ENCODE measurements around the gene SEZ6L.
"Not testable (repeated sequence)": the region's sequence is repeated elsewhere in the genome, so short reads cannot be mapped to it uniquely, and the experiment has no call there.

SEZ6L gene

DNA sequence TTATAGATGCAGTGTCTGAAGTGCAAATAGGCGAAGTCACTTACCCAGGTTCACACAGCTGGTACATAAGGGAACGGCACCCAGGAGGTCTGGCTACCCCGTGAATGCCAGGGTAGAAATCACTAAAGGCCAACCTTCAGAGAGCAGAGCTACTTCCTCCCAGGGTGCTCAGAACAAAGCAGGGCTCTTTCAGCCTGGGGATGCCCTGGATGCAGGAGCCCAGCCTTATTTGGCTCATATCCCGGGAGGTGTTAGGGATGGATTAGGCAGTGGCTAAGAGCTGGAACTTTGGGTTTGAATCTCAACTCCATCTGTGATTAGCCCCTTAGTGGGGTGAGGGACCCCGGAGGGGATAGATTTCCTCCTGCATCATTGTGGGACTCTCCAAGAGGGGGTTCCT is 226.7 kb downstream of the SEZ6L start:
- TF ChIP-seq POLR2A (IDR thresholded peaks at IDR 0.05; ENCODE audit: low read depth, low read length): no peak
- no peak for TF ChIP-seq TAF1 (IDR thresholded peaks at IDR 0.05; ENCODE audit: borderline replicate concordance, low read depth, low read length)
- TF ChIP-seq POLR2AphosphoS5 (IDR thresholded peaks at IDR 0.05; ENCODE audit: low read depth, low read length): no peak
- DNase-seq (ENCODE audit: insufficient read length) (no peak), FAIRE-seq (no peak)

DNA sequence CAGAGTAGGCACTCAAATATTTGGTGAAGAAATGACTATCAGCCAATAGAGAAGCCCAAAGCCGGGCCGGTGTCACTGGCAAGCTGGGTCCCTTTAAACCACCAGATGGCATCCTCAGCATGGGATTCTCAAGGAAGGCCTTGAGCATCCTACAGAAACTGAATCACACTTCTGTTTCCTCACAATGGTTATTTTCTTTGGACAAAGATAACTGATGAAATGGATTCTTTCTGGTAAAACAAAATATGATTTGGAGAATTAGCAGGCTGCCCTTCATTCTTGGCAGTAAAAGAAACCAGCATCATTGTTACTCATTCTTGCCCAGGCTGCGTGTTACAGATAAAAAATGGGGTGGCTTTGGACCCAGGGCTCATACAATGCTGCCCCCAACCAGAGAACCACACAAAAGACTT is 229.5 kb downstream of the SEZ6L start:
- DNase-seq (ENCODE audit: insufficient read length) (peak; percentile 22), FAIRE-seq (no peak)
- no peak for TF ChIP-seq POLR2AphosphoS5 (IDR thresholded peaks at IDR 0.05; ENCODE audit: low read depth, low read length)
- no peak for TF ChIP-seq POLR2A (IDR thresholded peaks at IDR 0.05; ENCODE audit: low read depth, low read length)
- no peak for TF ChIP-seq TAF1 (IDR thresholded peaks at IDR 0.05; ENCODE audit: borderline replicate concordance, low read depth, low read length)

GRCh38 chr22:26399289-26399688 is 230.0 kb downstream of the SEZ6L start:
- TF ChIP-seq POLR2AphosphoS5 (IDR thresholded peaks at IDR 0.05; ENCODE audit: low read depth, low read length) (no peak), TAF1 (IDR thresholded peaks at IDR 0.05; ENCODE audit: borderline replicate concordance, low read depth, low read length) (no peak), POLR2A (IDR thresholded peaks at IDR 0.05; ENCODE audit: low read depth, low read length) (no peak)
- DNase-seq (ENCODE audit: insufficient read length) (no peak), FAIRE-seq (no peak)

- no peak for DNase-seq (ENCODE audit: insufficient read length)
- FAIRE-seq: no peak
Measured at GRCh38 chr22:26401726-26402125, 232.5 kb downstream of the SEZ6L start.

DNA sequence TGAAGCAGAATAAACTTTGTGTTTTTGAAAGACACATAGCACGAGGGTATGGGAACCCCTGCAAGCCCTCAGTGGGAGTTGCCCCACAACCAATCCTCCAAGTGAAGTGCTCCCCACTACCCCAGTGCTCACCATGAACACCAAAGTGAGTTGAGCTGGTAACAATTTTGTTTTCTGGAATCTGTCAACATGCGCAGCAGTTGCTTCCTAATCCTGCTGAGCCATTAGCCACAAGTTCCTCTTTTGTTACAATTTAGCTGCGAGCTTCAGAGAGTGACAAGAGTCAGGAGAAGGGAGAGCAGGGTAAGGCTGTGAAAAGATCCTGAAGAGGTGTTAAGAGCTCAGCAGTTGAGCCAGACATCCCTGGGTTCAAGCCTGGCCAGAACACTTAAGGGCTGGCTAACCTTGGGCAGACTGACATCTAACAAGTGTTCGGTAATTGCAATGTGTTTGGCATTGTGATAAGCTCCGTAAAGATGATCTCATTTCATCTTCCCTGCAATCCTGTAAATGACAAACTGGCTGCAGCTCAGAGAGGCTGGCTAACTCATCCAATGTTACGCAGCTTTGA is 235.7 kb downstream of the SEZ6L start:
- DNase-seq (ENCODE audit: insufficient read length) (no peak), FAIRE-seq (no peak)
- TF ChIP-seq POLR2AphosphoS5 (IDR thresholded peaks at IDR 0.05; ENCODE audit: low read depth, low read length) (no peak), POLR2A (IDR thresholded peaks at IDR 0.05; ENCODE audit: low read depth, low read length) (no peak), TAF1 (IDR thresholded peaks at IDR 0.05; ENCODE audit: borderline replicate concordance, low read depth, low read length) (no peak)

More at GRCh38 chr22:26401726-26402125, 232.5 kb downstream of the SEZ6L start:
- TF ChIP-seq POLR2A (IDR thresholded peaks at IDR 0.05; ENCODE audit: low read depth, low read length): no peak
- no peak for TF ChIP-seq POLR2AphosphoS5 (IDR thresholded peaks at IDR 0.05; ENCODE audit: low read depth, low read length)
- no peak for TF ChIP-seq TAF1 (IDR thresholded peaks at IDR 0.05; ENCODE audit: borderline replicate concordance, low read depth, low read length)

- TF ChIP-seq POLR2AphosphoS5 (IDR thresholded peaks at IDR 0.05; ENCODE audit: low read depth, low read length) (no peak), TAF1 (IDR thresholded peaks at IDR 0.05; ENCODE audit: borderline replicate concordance, low read depth, low read length) (no peak), POLR2A (IDR thresholded peaks at IDR 0.05; ENCODE audit: low read depth, low read length) (no peak)
- DNase-seq (ENCODE audit: insufficient read length) (no peak), FAIRE-seq (no peak)
Measured at GRCh38 chr22:26406118-26406517, 236.9 kb downstream of the SEZ6L start.

- not testable (repeated sequence) for DNase-seq (ENCODE audit: insufficient read length); FAIRE-seq
Measured at GRCh38 chr22:26408562-26409220, 239.4 kb downstream of the SEZ6L start.

GRCh38 chr22:26409719-26410335 is 240.6 kb downstream of the SEZ6L start:
- DNase-seq (ENCODE audit: insufficient read length): no peak
- TF ChIP-seq POLR2AphosphoS5 (IDR thresholded peaks at IDR 0.05; ENCODE audit: low read depth, low read length) (no peak), TAF1 (IDR thresholded peaks at IDR 0.05; ENCODE audit: borderline replicate concordance, low read depth, low read length) (no peak)
- no peak for FAIRE-seq

- TF ChIP-seq TAF1 (IDR thresholded peaks at IDR 0.05; ENCODE audit: borderline replicate concordance, low read depth, low read length) (no peak), POLR2AphosphoS5 (IDR thresholded peaks at IDR 0.05; ENCODE audit: low read depth, low read length) (no peak), POLR2A (IDR thresholded peaks at IDR 0.05; ENCODE audit: low read depth, low read length) (no peak)
- FAIRE-seq (no peak), DNase-seq (ENCODE audit: insufficient read length) (no peak)
Measured at GRCh38 chr22:26410386-26410785, 241.1 kb downstream of the SEZ6L start.

DNA sequence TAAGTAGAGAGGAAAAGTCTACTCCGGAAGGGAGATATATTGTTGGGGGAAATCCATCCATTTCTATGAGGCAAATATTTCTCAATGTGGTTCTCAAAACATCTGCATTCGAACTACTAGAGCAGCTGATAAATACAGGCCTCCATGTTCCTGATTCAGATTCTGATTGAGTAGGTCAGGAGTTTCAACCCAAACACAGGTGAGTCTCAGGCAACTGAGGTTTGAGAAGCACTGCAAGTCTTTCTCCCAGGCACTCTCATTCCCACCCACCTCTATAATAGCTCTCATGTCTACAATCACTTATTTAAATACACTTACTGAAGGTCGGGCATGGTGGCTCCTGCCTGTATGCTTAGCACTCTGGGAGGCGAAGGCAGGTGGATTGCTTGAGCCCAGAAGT is 245.1 kb downstream of the SEZ6L start:
- no peak for DNase-seq (ENCODE audit: insufficient read length)
- FAIRE-seq: no peak
- TF ChIP-seq POLR2AphosphoS5 (IDR thresholded peaks at IDR 0.05; ENCODE audit: low read depth, low read length): no peak
- no peak for TF ChIP-seq POLR2A (IDR thresholded peaks at IDR 0.05; ENCODE audit: low read depth, low read length)
- no peak for TF ChIP-seq TAF1 (IDR thresholded peaks at IDR 0.05; ENCODE audit: borderline replicate concordance, low read depth, low read length)

DNA sequence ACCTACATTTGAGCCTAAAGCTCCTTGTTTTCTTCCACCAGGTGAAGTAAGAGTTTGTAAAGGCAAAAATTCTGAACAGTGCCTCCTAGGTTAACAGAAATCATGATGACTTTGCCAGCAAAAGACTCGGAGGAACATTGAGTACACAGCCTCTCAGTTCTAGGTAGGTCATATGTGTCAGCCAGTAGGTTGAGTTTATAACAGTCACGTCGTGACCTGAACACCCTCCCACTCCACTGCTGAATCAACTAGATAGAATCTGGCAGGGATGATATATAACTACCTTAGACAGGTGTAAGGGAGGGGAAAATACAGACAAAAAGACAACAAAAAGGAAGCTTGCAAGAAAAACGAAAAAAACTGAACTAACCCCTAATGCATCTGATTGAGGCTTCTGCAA is 247.0 kb downstream of the SEZ6L start:
- FAIRE-seq (no peak), DNase-seq (ENCODE audit: insufficient read length) (no peak)
- TF ChIP-seq TAF1 (IDR thresholded peaks at IDR 0.05; ENCODE audit: borderline replicate concordance, low read depth, low read length) (no peak), POLR2AphosphoS5 (IDR thresholded peaks at IDR 0.05; ENCODE audit: low read depth, low read length) (no peak), POLR2A (IDR thresholded peaks at IDR 0.05; ENCODE audit: low read depth, low read length) (no peak)

GRCh38 chr22:26416670-26417276 is 247.5 kb downstream of the SEZ6L start:
- FAIRE-seq (no peak), DNase-seq (ENCODE audit: insufficient read length) (no peak)
- TF ChIP-seq TAF1 (IDR thresholded peaks at IDR 0.05; ENCODE audit: borderline replicate concordance, low read depth, low read length) (no peak), POLR2AphosphoS5 (IDR thresholded peaks at IDR 0.05; ENCODE audit: low read depth, low read length) (no peak), POLR2A (IDR thresholded peaks at IDR 0.05; ENCODE audit: low read depth, low read length) (no peak)
